Chondrocyte (in vitro differentiated cells): ENCODE data around the gene ZFYVE1. TPM values are rescaled to one million over a fixed set of nuclear protein-coding genes. Genes with fewer than 3 reads are reported as not detected.

ENCODE experiments used
- DNase-seq: peaks from one replicate; pipeline ENCODE4 v3.0.0; 2021; ENCODE audit warnings: mixed read lengths, low spot score
- H3K27ac Mint-ChIP-seq: one replicate; pipeline ENCODE4 v1.8.0; 2021; ENCODE audit warnings: mild to moderate bottlenecking, moderate library complexity, mixed read lengths; ENCODE audit not compliant: unreplicated experiment
- H3K27me3 Mint-ChIP-seq: 2 replicates; pipeline ENCODE4 v1.8.0; 2021; ENCODE audit warnings: low read depth, mixed read lengths
- H3K36me3 Mint-ChIP-seq: 2 replicates; pipeline ENCODE4 v1.8.0; 2021; ENCODE audit warnings: low read depth, mixed read lengths
- H3K4me1 Mint-ChIP-seq: 2 replicates; pipeline ENCODE4 v1.8.0; 2021; ENCODE audit warnings: low read depth, mild to moderate bottlenecking, mixed read lengths
- H3K4me3 Mint-ChIP-seq: one replicate; pipeline ENCODE4 v1.8.0; 2021; ENCODE audit warnings: mild to moderate bottlenecking, moderate library complexity, mixed read lengths; ENCODE audit not compliant: unreplicated experiment
- H3K9me3 Mint-ChIP-seq: 2 replicates; pipeline ENCODE4 v1.8.0; 2021; ENCODE audit warnings: low read depth, mixed read lengths
- total RNA-seq: library from RNA; stranded (reverse); gene quantifications from 3 replicates; pipeline ENCODE4 v1.2.1, GENCODE V29; 2021
- TF ChIP-seq, protein P1 (sequence below): fragments of 200-600 bp; sonication (generic); IDR thresholded peaks from 2 replicates; pipeline ENCODE4 v1.5.0; 2021; ENCODE audit warnings: antibody characterized with exemption, mild to moderate bottlenecking, moderate library complexity

Gene ZFYVE1
- total RNA-seq, 1 donor from 2014 or later: 26.4 TPM

DNA sequence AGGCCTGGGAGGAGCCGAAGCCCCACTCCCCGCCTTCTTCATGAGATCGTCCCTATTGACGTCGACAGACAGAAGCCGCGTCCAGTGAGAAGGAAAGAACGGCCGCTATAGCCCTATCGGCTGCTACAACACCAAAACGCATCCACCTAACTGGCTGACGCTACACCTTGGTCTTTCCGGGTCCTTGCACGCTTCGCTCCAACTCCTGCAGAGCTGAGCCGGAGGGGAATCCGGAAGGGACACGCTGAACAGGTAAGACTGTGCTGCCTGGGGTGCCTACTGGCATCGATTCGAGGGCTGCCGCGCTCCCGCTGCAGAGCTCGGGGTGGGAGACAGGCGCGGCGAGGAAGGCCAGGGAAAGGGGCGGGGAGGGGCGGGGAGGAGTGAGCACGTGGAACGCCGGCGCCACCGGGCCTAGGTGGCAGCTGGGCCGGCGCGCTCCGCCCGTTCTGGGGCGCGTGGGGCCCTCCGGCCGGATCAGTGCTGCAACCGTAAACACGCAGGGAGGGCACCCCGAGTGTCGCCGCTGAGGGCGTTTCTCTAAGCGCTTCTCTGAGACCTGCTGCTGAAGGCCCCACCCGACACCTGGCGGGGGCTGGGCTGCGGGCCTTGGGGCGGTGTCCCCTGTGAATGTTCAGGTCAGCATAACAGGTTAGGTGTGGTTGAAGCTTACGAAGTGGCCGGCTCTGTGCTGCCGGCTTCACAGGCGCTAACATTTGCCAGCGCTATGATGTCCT, 100.4 kb downstream of the ZFYVE1 start, which contains the start of gene DCAF4:
DCAF4 (plus strand) TSS at position 173 of the 737 bp plus-strand sequence. CDS start 11,515 bp downstream, outside the sequence.
- Mint-ChIP-seq H3K4me1 (peaks cover 22% of the 10 kb centered on the region), H3K36me3 (no peaks in the 10 kb centered on the region), H3K4me3 (peak within 1 kb of the TSS; percentile 94), H3K9me3 (no peaks in the 10 kb centered on the region), H3K27ac (peak within 1 kb of the TSS; percentile 98), H3K27me3 (no peaks in the 10 kb centered on the region)
- DNase-seq: peak; percentile 98
- TF ChIP-seq, protein P1, sequence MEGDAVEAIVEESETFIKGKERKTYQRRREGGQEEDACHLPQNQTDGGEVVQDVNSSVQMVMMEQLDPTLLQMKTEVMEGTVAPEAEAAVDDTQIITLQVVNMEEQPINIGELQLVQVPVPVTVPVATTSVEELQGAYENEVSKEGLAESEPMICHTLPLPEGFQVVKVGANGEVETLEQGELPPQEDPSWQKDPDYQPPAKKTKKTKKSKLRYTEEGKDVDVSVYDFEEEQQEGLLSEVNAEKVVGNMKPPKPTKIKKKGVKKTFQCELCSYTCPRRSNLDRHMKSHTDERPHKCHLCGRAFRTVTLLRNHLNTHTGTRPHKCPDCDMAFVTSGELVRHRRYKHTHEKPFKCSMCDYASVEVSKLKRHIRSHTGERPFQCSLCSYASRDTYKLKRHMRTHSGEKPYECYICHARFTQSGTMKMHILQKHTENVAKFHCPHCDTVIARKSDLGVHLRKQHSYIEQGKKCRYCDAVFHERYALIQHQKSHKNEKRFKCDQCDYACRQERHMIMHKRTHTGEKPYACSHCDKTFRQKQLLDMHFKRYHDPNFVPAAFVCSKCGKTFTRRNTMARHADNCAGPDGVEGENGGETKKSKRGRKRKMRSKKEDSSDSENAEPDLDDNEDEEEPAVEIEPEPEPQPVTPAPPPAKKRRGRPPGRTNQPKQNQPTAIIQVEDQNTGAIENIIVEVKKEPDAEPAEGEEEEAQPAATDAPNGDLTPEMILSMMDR: peak; percentile 14

- H3K36me3 Mint-ChIP-seq: no peaks in the 10 kb centered on the region
- peak overlapping the region; percentile 94 for H3K4me3 Mint-ChIP-seq
- no peaks in the 10 kb centered on the region for H3K27me3 Mint-ChIP-seq
- peaks cover 27% of the 10 kb centered on the region for H3K4me1 Mint-ChIP-seq
- no peaks in the 10 kb centered on the region for H3K9me3 Mint-ChIP-seq
- H3K27ac Mint-ChIP-seq: peak overlapping the region; percentile 98
- no peak for DNase-seq
- TF ChIP-seq, protein P1: no peak
Observed at GRCh38 chr14:72925815-72926291, 101.1 kb downstream of the ZFYVE1 start.

DNA sequence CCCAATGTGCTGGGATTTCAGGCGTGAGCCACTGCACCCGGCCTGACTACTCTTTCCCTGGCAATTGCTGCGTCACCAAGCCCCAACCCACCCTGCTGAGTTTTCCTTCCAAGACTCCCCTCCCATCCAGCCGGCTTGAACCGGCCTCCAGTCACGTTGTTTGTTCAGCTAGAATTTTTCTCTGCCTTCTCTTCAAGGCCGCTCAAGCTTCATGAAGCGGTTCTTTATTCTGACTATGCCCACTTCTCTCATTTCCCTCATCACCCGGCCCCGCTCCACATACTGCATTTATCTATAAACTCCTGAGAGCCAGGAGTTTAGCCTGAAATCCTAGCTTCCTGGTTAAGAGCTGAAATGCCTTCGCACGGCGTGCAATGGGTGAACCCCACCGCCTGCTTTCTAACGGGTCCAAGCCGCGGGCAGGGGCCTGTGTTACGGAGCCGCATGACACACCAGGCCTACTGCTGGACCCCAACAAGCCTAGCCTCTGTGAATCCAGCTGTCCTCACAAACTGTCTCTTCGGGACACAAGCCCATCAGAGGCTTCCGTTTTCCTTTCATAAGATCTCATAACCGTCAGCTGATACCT, 101.6 kb downstream of the ZFYVE1 start:
- Mint-ChIP-seq H3K27me3 (no peaks in the 10 kb centered on the region), H3K36me3 (no peaks in the 10 kb centered on the region), H3K27ac (peak overlapping the region; percentile 98), H3K4me1 (peaks cover 27% of the 10 kb centered on the region), H3K4me3 (peak overlapping the region; percentile 94), H3K9me3 (no peaks in the 10 kb centered on the region)
- TF ChIP-seq, protein P1: no peak
- no peak for DNase-seq

GRCh38 chr14:72924337-72924736, 102.6 kb downstream of the ZFYVE1 start:
- no peak for DNase-seq
- Mint-ChIP-seq H3K4me1 (peaks cover 27% of the 10 kb centered on the region), H3K4me3 (no peak overlapping the region), H3K27ac (no peak overlapping the region), H3K27me3 (no peaks in the 10 kb centered on the region), H3K9me3 (no peaks in the 10 kb centered on the region), H3K36me3 (no peaks in the 10 kb centered on the region)
- TF ChIP-seq, protein P1: no peak

DNA sequence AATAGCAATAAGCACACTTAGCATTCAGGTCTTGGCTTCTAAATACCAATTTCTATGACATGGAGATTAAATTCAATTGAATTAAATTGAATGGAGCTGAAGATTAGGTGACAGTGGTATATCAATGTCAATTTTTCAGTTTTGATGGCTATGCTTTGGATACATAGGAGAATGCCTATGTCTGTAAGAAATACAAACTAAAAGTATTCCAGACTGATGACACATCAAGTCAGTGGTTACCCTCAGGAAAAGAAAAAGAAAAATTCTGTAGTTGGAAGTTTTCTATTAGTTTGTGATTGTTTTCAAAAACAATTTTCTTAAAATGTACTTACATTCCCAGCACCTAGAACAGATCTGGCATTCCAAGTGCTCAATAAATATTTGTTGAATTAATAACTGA, 105.5 kb downstream of the ZFYVE1 start:
- Mint-ChIP-seq H3K9me3 (no peaks in the 10 kb centered on the region), H3K4me3 (no peak overlapping the region), H3K36me3 (no peaks in the 10 kb centered on the region), H3K4me1 (peaks cover 39% of the 10 kb centered on the region), H3K27me3 (no peaks in the 10 kb centered on the region), H3K27ac (no peak overlapping the region)
- TF ChIP-seq, protein P1: no peak
- no peak for DNase-seq
